ENCODE results near the gene EPHB4.

The EPHB4 gene

GRCh38 chr7:100802951-100803350 lies 24.4 kb downstream of the EPHB4 start:
- Histone ChIP-seq H3K27me3 (ENCODE audit: insufficient read depth, low read depth, severe bottlenecking) (peaks cover 32% of the 10 kb centered on the region), H3K36me3 (no peaks in the 10 kb centered on the region), H3K9me3 (ENCODE audit: severe bottlenecking) (no peaks in the 10 kb centered on the region), H3K27ac (no peak overlapping the region), H3K4me3 (ENCODE audit: low read depth, low read length) (peak overlapping the region; percentile 22)
- no peak for DNase-seq
- no peak for TF ChIP-seq CTCF (IDR thresholded peaks at IDR 0.05; ENCODE audit: low read depth, low read length)

- no peak for TF ChIP-seq CTCF (IDR thresholded peaks at IDR 0.05; ENCODE audit: low read depth, low read length)
- Histone ChIP-seq H3K4me3 (ENCODE audit: low read depth, low read length) (no peak overlapping the region), H3K27ac (no peak overlapping the region), H3K36me3 (no peaks in the 10 kb centered on the region), H3K9me3 (ENCODE audit: severe bottlenecking) (no peaks in the 10 kb centered on the region), H3K27me3 (ENCODE audit: insufficient read depth, low read depth, severe bottlenecking) (peaks cover 42% of the 10 kb centered on the region)
- no peak for DNase-seq
Measured at GRCh38 chr7:100801833-100802568, 25.3 kb downstream of the EPHB4 start.

GRCh38 chr7:100799037-100799896 lies 28.1 kb downstream of the EPHB4 start:
- no peaks in the 10 kb centered on the region for H3K9me3 ChIP-seq (ENCODE audit: severe bottlenecking)
- peak; percentile 76 for TF ChIP-seq CTCF (IDR thresholded peaks at IDR 0.05; ENCODE audit: low read depth, low read length)
- peak; percentile 70 for DNase-seq
- peaks cover 69% of the 10 kb centered on the region for H3K27me3 ChIP-seq (ENCODE audit: insufficient read depth, low read depth, severe bottlenecking)
- no peaks in the 10 kb centered on the region for H3K36me3 ChIP-seq
- no peak overlapping the region for H3K27ac ChIP-seq
- no peak overlapping the region for H3K4me3 ChIP-seq (ENCODE audit: low read depth, low read length)

GRCh38 chr7:100794741-100795140 lies 32.6 kb downstream of the EPHB4 start:
- no peak for TF ChIP-seq CTCF (IDR thresholded peaks at IDR 0.05; ENCODE audit: low read depth, low read length)
- no peak for DNase-seq
- Histone ChIP-seq H3K27ac (no peak overlapping the region), H3K9me3 (ENCODE audit: severe bottlenecking) (peaks cover 3% of the 10 kb centered on the region), H3K36me3 (no peaks in the 10 kb centered on the region), H3K27me3 (ENCODE audit: insufficient read depth, low read depth, severe bottlenecking) (peaks cover 88% of the 10 kb centered on the region), H3K4me3 (ENCODE audit: low read depth, low read length) (no peak overlapping the region)

- no peak for DNase-seq
- Histone ChIP-seq H3K9me3 (ENCODE audit: severe bottlenecking) (peaks cover 5% of the 10 kb centered on the region), H3K4me3 (ENCODE audit: low read depth, low read length) (no peak overlapping the region), H3K36me3 (no peaks in the 10 kb centered on the region), H3K27ac (no peak overlapping the region), H3K27me3 (ENCODE audit: insufficient read depth, low read depth, severe bottlenecking) (peaks cover 86% of the 10 kb centered on the region)
- no peak for TF ChIP-seq CTCF (IDR thresholded peaks at IDR 0.05; ENCODE audit: low read depth, low read length)
Measured at GRCh38 chr7:100793806-100794660, 33.3 kb downstream of the EPHB4 start.
